Stomach (tissue), 9 donors: ENCODE results near the gene SORCS2. TPM values are rescaled to one million over a fixed set of nuclear protein-coding genes. Genes with fewer than 3 reads are reported as not detected.

Experiments
- DNase-seq, 2 donors: peaks; one replicate each; pipeline versions ENCODE4 v3.0.0 to v3.0.0-alpha.2; 2013 to 2019
- H3K27ac ChIP-seq, 5 donors: fragments of 200-600 bp in 4 of 5; sonication (generic) in 4 of 5; one replicate each; pipeline ENCODE4 v1.5.1; 2013 to 2019; ENCODE audit warnings: mild to moderate bottlenecking in 1 of 5, moderate library complexity in 1 of 5
- H3K27me3 ChIP-seq, 3 donors: fragments of 200-600 bp; sonication (generic); one replicate each; pipeline ENCODE4 v1.5.1; 2017 to 2019; ENCODE audit warnings: mixed run types in 1 of 3
- H3K36me3 ChIP-seq, 4 donors: fragments of 200-600 bp; sonication (generic); 1 replicate in 3 of 4; 2 replicates in 1 of 4; pipeline ENCODE4 v1.5.1; 2016 to 2019
- H3K4me1 ChIP-seq, 4 donors: fragments of 200-600 bp; sonication (generic); one replicate each; pipeline ENCODE4 v1.5.1; 2016 to 2019
- H3K4me3 ChIP-seq, 4 donors: fragments of 200-600 bp; sonication (generic) in 3 of 4; one replicate each; pipeline ENCODE4 v1.5.1; 2016 to 2019; ENCODE audit warnings: mild to moderate bottlenecking in 1 of 4
- H3K9me3 ChIP-seq, 4 donors: fragments of 200-600 bp; sonication (generic); one replicate each; pipeline ENCODE4 v1.5.1; 2016 to 2019
- EP300 ChIP-seq: sonication (generic); formaldehyde crosslinking; IDR thresholded peaks from one replicate; pipeline ENCODE4 v1.6.1; 2017; ENCODE audit warnings: antibody characterized with exemption
- POLR2A ChIP-seq, 4 donors: fragments of 450-650 bp; IDR thresholded peaks; one replicate each; pipeline ENCODE4 v1.6.1; 2016; ENCODE audit warnings: antibody characterized with exemption in 4 of 4, control low read depth in 2 of 4, mild to moderate bottlenecking in 1 of 4, moderate library complexity in 1 of 4
- POLR2AphosphoS5 ChIP-seq, 3 donors: sonication (generic); formaldehyde crosslinking; IDR thresholded peaks; one replicate each; pipeline ENCODE4 v1.6.1; 2016; ENCODE audit warnings: antibody characterized with exemption in 3 of 3
- WGBS, 5 donors: extraction: QIAGEN DNeasy Blood & Tissue Kit in 3 of 5; methylation state at CpG; one replicate each; pipeline versions ENCODE4 v1.1.5 to v1.1.7; 2013 to 2018; 5-methylcytosine and 5-hydroxymethylcytosine counted together
- intact Hi-C: fragments of 100-400 bp; cut with DNase I; formaldehyde crosslinking; loops from one replicate; pipeline ENCODE4 v1.15.1; 2023; ENCODE audit warnings: low total_unique reads
- polyA plus RNA-seq, 3 donors: library from polyadenylated mRNA; stranded (reverse); fragments of 200-250 nt; gene quantifications; one replicate each; pipeline ENCODE4 v1.2.3, GENCODE V29; 2013
- total RNA-seq, 5 donors: library from RNA; depleted of rRNA; stranded (reverse); fragments of >200 nt; gene quantifications; one replicate each; pipeline versions ENCODE4 v1.1.0 to v1.2.3, GENCODE V29; 2014 to 2016
- TF ChIP-seq, protein P1 (sequence below), 7 experiments: fragments of 450-650 bp in 4 of 7; fragments of 200-600 bp in 3 of 7; sonication (generic) in 3 of 7; IDR thresholded peaks; one replicate each; pipeline ENCODE4 v1.5.1; 2016 to 2019; ENCODE audit warnings: antibody characterized with exemption in 7 of 7, control low read depth in 2 of 7, mild to moderate bottlenecking in 1 of 7
- donor health status: healthy with polysubstance abuse.
- donor health status: Bipolar disorder and iron deficiency.
- donor health status: healthy.

Gene SORCS2
- total and polyA plus RNA-seq, 8 donors, result under 0.01 to 13.0 (median 0.50) TPM; not detected in 1

DNA sequence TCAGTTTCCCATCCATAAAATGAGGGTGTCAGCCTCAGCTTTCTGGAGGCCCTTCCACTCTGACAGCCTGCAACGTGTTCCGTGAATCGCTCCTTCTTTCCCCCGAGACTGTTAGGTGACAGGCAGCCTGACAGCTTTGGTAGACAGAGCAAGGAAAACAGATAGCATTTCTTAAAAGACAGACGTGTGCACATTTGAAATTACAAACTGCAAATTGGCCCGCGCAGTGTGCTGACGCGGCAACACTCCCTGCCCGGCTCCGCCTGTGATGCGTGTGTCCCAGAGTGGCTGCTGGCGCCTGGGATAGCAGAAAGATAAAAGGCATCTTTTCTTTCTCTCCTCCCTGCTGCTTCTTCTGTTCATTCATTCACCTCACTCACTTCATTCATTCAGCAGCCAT, 502.0 kb downstream of the SORCS2 start:
- no peak for DNase-seq
- intact Hi-C loops, result no loop called here
- 76 to 81% (median 79%) methylated on average over 13 of the region's 13 CpGs for WGBS, 5 donors
- TF ChIP-seq, protein P1, sequence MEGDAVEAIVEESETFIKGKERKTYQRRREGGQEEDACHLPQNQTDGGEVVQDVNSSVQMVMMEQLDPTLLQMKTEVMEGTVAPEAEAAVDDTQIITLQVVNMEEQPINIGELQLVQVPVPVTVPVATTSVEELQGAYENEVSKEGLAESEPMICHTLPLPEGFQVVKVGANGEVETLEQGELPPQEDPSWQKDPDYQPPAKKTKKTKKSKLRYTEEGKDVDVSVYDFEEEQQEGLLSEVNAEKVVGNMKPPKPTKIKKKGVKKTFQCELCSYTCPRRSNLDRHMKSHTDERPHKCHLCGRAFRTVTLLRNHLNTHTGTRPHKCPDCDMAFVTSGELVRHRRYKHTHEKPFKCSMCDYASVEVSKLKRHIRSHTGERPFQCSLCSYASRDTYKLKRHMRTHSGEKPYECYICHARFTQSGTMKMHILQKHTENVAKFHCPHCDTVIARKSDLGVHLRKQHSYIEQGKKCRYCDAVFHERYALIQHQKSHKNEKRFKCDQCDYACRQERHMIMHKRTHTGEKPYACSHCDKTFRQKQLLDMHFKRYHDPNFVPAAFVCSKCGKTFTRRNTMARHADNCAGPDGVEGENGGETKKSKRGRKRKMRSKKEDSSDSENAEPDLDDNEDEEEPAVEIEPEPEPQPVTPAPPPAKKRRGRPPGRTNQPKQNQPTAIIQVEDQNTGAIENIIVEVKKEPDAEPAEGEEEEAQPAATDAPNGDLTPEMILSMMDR (IDR thresholded peaks at IDR 0.05), result no peak
- TF ChIP-seq POLR2A (IDR thresholded peaks at IDR 0.05) (no peak), EP300 (no peak)
- Histone ChIP-seq H3K27me3 (peaks cover 0 to 17% (median 0%) of the 10 kb centered on the region in 3 donors), H3K9me3 (no peaks in the 10 kb centered on the region), H3K4me1 (no peaks in the 10 kb centered on the region), H3K27ac (no peak overlapping the region), H3K4me3 (no peak overlapping the region), H3K36me3 (no peaks in the 10 kb centered on the region)

DNA sequence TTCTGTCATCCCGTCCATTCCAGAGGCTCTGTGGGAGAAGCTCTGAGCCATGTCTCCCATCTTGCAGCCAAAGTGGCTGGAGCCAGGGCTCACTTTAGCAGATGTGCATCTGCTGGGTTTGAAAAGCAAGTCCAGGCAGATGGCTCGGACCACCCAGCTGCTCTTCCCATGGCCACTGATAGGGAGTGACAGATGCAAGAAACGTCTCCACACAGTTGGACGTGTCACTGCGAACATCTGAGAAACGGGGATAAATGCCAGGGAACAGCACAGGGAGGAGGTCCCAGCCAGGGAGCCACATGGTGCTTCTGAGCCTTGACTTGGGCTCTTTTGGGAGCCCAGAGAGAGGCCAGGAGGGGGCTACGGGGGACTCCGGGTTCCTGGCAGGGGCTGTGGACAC, 505.0 kb downstream of the SORCS2 start:
- Histone ChIP-seq H3K27me3 (peaks cover 0 to 45% (median 3%) of the 10 kb centered on the region in 3 donors), H3K4me1 (no peaks in the 10 kb centered on the region), H3K4me3 (no peak overlapping the region), H3K36me3 (no peaks in the 10 kb centered on the region), H3K27ac (no peak overlapping the region), H3K9me3 (no peaks in the 10 kb centered on the region)
- peak in 1 of 2 donors; percentile 41 for DNase-seq
- intact Hi-C loops, result no loop called here
- TF ChIP-seq, protein P1 (IDR thresholded peaks at IDR 0.05), result no peak
- TF ChIP-seq POLR2AphosphoS5 (IDR thresholded peaks at IDR 0.05), result no peak
- TF ChIP-seq EP300, result no peak
- TF ChIP-seq POLR2A (IDR thresholded peaks at IDR 0.05), result no peak
- 57 to 67% (median 64%) methylated on average over 7 to 8 of the region's 8 CpGs for WGBS, 5 donors

DNA sequence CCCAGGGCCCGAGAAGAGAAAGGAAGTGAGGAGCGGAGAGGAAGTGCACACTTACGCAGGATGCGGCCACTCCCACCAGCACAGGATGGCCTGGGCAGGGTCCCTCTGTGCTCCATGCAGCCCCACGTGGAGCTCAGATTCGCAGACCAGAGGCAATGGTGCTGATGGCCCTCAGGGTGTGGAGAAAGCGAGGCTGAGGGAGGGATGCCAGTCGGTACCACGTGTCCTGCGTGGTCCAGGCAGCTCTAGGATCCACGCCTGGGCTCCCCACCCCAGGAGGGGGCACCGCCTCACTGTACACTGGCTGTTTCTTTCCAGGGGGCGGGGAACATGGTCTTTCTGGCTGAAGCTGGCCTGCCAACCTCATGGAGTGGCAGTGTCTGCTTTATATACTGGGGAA, 505.5 kb downstream of the SORCS2 start:
- H3K9me3 ChIP-seq, result no peaks in the 10 kb centered on the region
- 57 to 80% (median 71%) methylated on average over 7 to 13 of the region's 13 CpGs for WGBS, 5 donors
- H3K27ac ChIP-seq, result no peak overlapping the region
- no peaks in the 10 kb centered on the region for H3K4me1 ChIP-seq
- H3K4me3 ChIP-seq, result no peak overlapping the region
- no peak for DNase-seq
- peaks cover 0 to 45% (median 3%) of the 10 kb centered on the region in 3 donors for H3K27me3 ChIP-seq
- intact Hi-C loops, result no loop called here
- TF ChIP-seq POLR2AphosphoS5 (IDR thresholded peaks at IDR 0.05) (no peak), POLR2A (IDR thresholded peaks at IDR 0.05) (no peak), EP300 (no peak)
- TF ChIP-seq, protein P1 (IDR thresholded peaks at IDR 0.05), result no peak
- no peaks in the 10 kb centered on the region for H3K36me3 ChIP-seq

DNA sequence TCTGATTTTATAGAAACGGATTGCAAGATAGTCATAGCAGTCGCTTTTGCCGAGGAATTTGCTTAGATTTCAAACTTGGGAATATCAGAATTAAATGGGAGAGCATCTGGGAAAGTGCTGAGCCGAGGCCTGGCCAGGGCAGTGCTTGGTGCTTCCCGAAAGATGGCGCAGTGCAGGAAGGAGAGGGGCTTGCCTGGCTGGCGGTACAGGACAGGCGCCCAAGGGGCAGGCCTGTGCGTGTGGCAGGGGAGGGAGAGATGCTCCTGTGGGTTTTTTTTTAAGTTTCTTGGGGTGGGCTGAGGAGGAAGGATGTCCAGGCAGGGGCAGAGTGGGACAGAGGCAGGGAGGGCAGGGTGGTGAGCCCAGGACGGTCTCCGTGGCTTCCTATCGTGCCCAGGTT, 506.2 kb downstream of the SORCS2 start:
- no peak for TF ChIP-seq POLR2A (IDR thresholded peaks at IDR 0.05)
- TF ChIP-seq, protein P1 (IDR thresholded peaks at IDR 0.05), result no peak
- TF ChIP-seq EP300, result no peak
- intact Hi-C loops, result no loop called here
- Histone ChIP-seq H3K36me3 (no peaks in the 10 kb centered on the region), H3K27ac (no peak overlapping the region), H3K9me3 (no peaks in the 10 kb centered on the region), H3K4me3 (no peak overlapping the region), H3K27me3 (peaks cover 0 to 45% (median 3%) of the 10 kb centered on the region in 3 donors), H3K4me1 (no peaks in the 10 kb centered on the region)
- 54 to 74% (median 68%) methylated on average over 12 of the region's 12 CpGs for WGBS, 5 donors
- DNase-seq, result no peak
